Measurements from ENCODE around the gene MAF.

MAF gene

GRCh38 chr16:79557421-79557820 lies 43.1 kb downstream of the MAF start:
- no peak overlapping the region for H3K27ac ChIP-seq
- TF ChIP-seq ZFX (IDR thresholded peaks at IDR 0.05; ENCODE audit: borderline replicate concordance) (no peak), CTCF (IDR thresholded peaks at IDR 0.05) (no peak)

- no peak overlapping the region for H3K27ac ChIP-seq
- TF ChIP-seq ZFX (IDR thresholded peaks at IDR 0.05; ENCODE audit: borderline replicate concordance) (no peak), CTCF (IDR thresholded peaks at IDR 0.05) (no peak)
These were observed 45.6 kb downstream of the MAF start for GRCh38 chr16:79554912-79555311.

- no peak overlapping the region for H3K27ac ChIP-seq
- TF ChIP-seq ZFX (IDR thresholded peaks at IDR 0.05; ENCODE audit: borderline replicate concordance): no peak
- no peak for TF ChIP-seq CTCF (IDR thresholded peaks at IDR 0.05)
These were observed 50.2 kb downstream of the MAF start for GRCh38 chr16:79550373-79550772.

GRCh38 chr16:79547085-79547484 lies 53.5 kb downstream of the MAF start:
- H3K27ac ChIP-seq: no peak overlapping the region
- TF ChIP-seq CTCF (IDR thresholded peaks at IDR 0.05) (no peak), ZFX (IDR thresholded peaks at IDR 0.05; ENCODE audit: borderline replicate concordance) (no peak)
